PFSK-1 (cell line): ENCODE data around the gene PEAK1.

Experiments
- POLR2AphosphoS5 ChIP-seq: IDR thresholded peaks from 2 replicates; pipeline ENCODE4 v1.6.1; 2012; ENCODE audit warnings: low read depth, mild to moderate bottlenecking, control low read depth, low read length, moderate library complexity
- REST ChIP-seq, 2 experiments: IDR thresholded peaks; 2 replicates each; pipeline versions ENCODE4 v1.6.1 to v1.8.0; 2011 to 2012; ENCODE audit warnings: low read depth in 2 of 2, low read length in 2 of 2, control low read depth in 1 of 2, inconsistent platforms in 1 of 2, mild to moderate bottlenecking in 1 of 2, moderate library complexity in 1 of 2; ENCODE audit not compliant: insufficient read depth in 1 of 2
- TAF1 ChIP-seq: IDR thresholded peaks from 2 replicates; pipeline ENCODE4 v1.6.1; 2012; ENCODE audit warnings: low read length, control low read depth, borderline replicate concordance; ENCODE audit not compliant: insufficient read depth

DNA sequence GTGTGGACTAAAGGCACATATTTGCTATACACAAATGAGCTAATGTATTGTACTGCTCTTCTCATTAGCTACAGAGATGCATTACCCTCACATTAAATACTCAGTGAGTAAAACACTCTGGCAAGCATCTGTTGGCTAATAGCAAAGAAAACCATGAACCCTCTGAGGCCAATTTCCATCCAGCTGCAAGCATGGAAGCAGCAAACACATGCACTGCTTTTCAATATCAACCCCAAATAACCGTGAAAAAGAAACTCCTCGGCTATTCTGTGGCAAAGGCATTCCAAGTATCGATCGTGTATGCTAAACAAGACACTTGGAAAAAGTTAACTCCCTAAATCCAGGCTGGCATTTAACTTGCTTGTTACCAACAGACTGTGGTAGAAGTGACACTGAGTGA lies 67.0 kb downstream of the PEAK1 start:
- TF ChIP-seq REST (IDR thresholded peaks at IDR 0.05; ENCODE audit: insufficient read depth in 1 of 2, low read depth in 2 of 2, low read length in 2 of 2), result no peak
- no peak for TF ChIP-seq POLR2AphosphoS5
- no peak for TF ChIP-seq TAF1
